Measurements from ENCODE around the gene ITGB7. TPM values are rescaled to one million over a fixed set of nuclear protein-coding genes. Genes with fewer than 3 reads are reported as not detected.
"Not testable (repeated sequence)": the region's sequence is repeated elsewhere in the genome, so short reads cannot be mapped to it uniquely, and the experiment has no call there.

Gene ITGB7
- total and polyA plus RNA-seq, 4 experiments from 2014 or later = 271 to 397 (median 378) TPM

DNA sequence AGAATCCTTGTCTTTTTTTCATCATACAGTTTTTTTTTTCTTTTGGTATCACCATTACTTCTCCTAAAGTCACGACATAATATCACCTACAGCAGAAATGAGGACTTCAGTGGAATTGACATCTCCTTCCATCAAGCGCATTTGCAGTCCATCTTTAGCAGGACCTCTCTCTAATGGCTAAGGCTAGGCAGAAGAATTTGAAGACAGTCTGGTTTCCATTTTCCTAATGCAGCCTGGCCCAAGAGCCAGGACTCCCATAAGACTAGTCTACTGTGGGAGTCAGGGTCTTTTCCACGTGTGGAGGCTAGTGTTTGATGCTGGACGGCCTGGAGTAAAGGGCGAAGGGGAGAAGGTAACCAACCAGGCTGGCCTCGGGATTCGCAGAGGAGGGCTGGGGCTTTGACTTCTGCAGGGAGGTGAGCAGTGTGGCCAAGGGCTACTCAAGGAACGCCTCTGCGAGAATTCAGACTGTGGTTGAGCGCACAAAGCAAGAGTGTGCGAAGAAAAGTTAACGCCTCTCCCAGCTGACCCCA lies 27.3 kb downstream of the ITGB7 start:
- intact Hi-C loops (cut with micrococcal nuclease) = loop anchor here (1.0 to 2.0 kb wide), 14 partner anchors 11 to 321 kb away; partner anchors contain the start of genes AAAS, EIF4B, ESPL1 and MYG1
- Mint-ChIP-seq H3K4me1 (peaks cover 33 to 56% (median 45%) of the 10 kb centered on the region in 4 donors), H3K27me3 (no peaks in the 10 kb centered on the region), H3K36me3 (peaks cover 9 to 35% of the 10 kb centered on the region in 2 donors), H3K4me3 (peak overlapping the region; percentile 89 to 96 (median 90)), H3K9me3 (peaks cover 0 to 2% (median 0%) of the 10 kb centered on the region in 8 donors), H3K27ac (peak overlapping the region; percentile 88 to 98 (median 97))
- peaks cover 22% of the 10 kb centered on the region for H3K36me3 ChIP-seq (ENCODE audit: insufficient read depth, low read length)
- peak overlapping the region; percentile 56 to 74 for H3K4me3 ChIP-seq (ENCODE audit: low read length in 2 of 2)
- H3K27me3 ChIP-seq (ENCODE audit: insufficient read depth, low read length) = no peaks in the 10 kb centered on the region
- peaks cover 47% of the 10 kb centered on the region for H3K4me1 ChIP-seq (ENCODE audit: insufficient read depth, low read length)
- no peak for DNase-seq
- no peaks in the 10 kb centered on the region for H3K9me3 ChIP-seq (ENCODE audit: control insufficient read depth in 1 of 2, low read length in 2 of 2)
- peak overlapping the region; percentile 89 for H3K27ac ChIP-seq (ENCODE audit: low read depth, low read length)
- ChIA-PET CTCF (ENCODE audit: partially characterized antibody) (interaction anchor here (0.9 to 4.3 kb wide), 7 partner anchors 15 to 165 kb away, joined by 3 to 51 read pairs (median 9); no protein-coding TSS in a partner anchor), POLR2A (ENCODE audit: partially characterized antibody) (interaction anchor here (0.7 to 17.3 kb wide), 23 partner anchors 16 to 321 kb away, joined by 3 to 463 read pairs (median 9); partner anchors contain the start of genes AAAS, EIF4B, ESPL1 and ITGB7)

DNA sequence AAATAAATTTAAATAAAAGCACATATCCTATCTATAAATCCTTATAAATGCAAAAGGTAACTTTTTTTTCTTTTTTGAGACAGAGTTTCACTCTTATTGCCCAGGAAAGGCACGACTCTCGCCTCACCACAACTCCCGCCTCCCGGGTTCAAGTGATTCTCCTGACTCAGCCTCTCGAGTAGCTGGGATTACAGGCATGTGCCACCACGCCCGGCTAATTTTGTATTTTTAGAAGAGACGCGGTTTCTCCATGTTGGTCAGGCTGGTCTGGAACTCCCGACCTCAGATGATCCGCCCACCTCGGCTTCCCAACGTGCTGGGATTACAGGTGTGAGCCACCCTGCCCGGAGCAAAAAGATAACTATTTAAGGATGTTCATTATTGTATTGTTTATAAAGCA lies 28.2 kb downstream of the ITGB7 start:
- H3K27me3 Mint-ChIP-seq; H3K9me3 ChIP-seq (ENCODE audit: control insufficient read depth in 1 of 2, low read length in 2 of 2); intact Hi-C loops (cut with micrococcal nuclease); DNase-seq; H3K4me3 ChIP-seq (ENCODE audit: low read length in 2 of 2); H3K9me3 Mint-ChIP-seq; H3K27me3 ChIP-seq (ENCODE audit: insufficient read depth, low read length): not testable (repeated sequence)
- POLR2A ChIA-PET (ENCODE audit: partially characterized antibody) = interaction anchor here (1.2 to 17.3 kb wide), 5 partner anchors 24 to 322 kb away, joined by 3 to 463 read pairs (median 25); partner anchors contain the start of genes ITGB7, PFDN5 and TARBP2
- H3K36me3 Mint-ChIP-seq = peaks cover 6 to 27% of the 10 kb centered on the region in 2 donors
- Histone ChIP-seq H3K4me1 (ENCODE audit: insufficient read depth, low read length) (peaks cover 40% of the 10 kb centered on the region), H3K36me3 (ENCODE audit: insufficient read depth, low read length) (peaks cover 17% of the 10 kb centered on the region), H3K27ac (ENCODE audit: low read depth, low read length) (peak overlapping the region; percentile 89)
- peaks cover 26 to 46% (median 38%) of the 10 kb centered on the region in 4 donors for H3K4me1 Mint-ChIP-seq
- H3K27ac Mint-ChIP-seq = peak overlapping the region in 6 of 7 donors; percentile 72 to 98 (median 97)
- CTCF ChIA-PET (ENCODE audit: partially characterized antibody) = interaction anchor here (0.6 to 4.3 kb wide), 2 partner anchors 20 to 37 kb away, joined by 3 to 51 read pairs; no protein-coding TSS in a partner anchor
- peak overlapping the region in 3 of 8 donors; percentile 34 to 96 (median 89) for H3K4me3 Mint-ChIP-seq

DNA sequence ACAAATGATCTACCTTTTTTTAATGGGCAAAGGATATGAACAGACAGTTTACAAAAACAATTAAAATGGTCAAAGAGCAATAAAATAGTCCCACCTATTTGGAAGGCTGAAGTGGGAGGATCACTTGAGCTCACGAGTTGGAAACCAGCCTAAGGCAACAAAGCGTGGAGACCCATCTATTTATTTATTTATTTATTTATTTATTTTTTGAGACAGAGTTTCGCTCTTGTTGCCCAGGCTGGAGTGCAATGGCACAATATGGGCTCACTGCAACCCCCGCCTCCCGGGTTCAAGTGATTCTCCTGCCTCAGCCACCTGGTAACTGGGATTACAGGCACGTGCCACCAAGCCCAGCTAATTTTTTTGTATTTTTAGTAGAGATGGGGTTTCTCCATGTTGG lies 29.6 kb downstream of the ITGB7 start:
- H3K27me3 ChIP-seq (ENCODE audit: insufficient read depth, low read length); H3K4me3 Mint-ChIP-seq; H3K9me3 ChIP-seq (ENCODE audit: control insufficient read depth in 1 of 2, low read length in 2 of 2); H3K9me3 Mint-ChIP-seq; H3K27ac ChIP-seq (ENCODE audit: low read depth, low read length); intact Hi-C loops (cut with micrococcal nuclease); H3K36me3 ChIP-seq (ENCODE audit: insufficient read depth, low read length); H3K27me3 Mint-ChIP-seq; H3K4me3 ChIP-seq (ENCODE audit: low read length in 2 of 2); DNase-seq: not testable (repeated sequence)
- POLR2A ChIA-PET (ENCODE audit: partially characterized antibody) = interaction anchor here (17.3 kb wide), 1 partner anchor 25 kb away, joined by 463 read pairs; the partner anchor contains the start of gene ITGB7
- peak overlapping the region in 3 of 7 donors; percentile 17 to 54 (median 43) for H3K27ac Mint-ChIP-seq
- peaks cover 26% of the 10 kb centered on the region for H3K4me1 ChIP-seq (ENCODE audit: insufficient read depth, low read length)
- CTCF ChIA-PET (ENCODE audit: partially characterized antibody) = interaction anchor here (0.8 to 1.6 kb wide), 2 partner anchors 78 to 144 kb away, joined by 3 to 4 read pairs; partner anchors contain the start of gene AAAS
- H3K4me1 Mint-ChIP-seq = peaks cover 19 to 32% (median 27%) of the 10 kb centered on the region in 4 donors
- peaks cover 3 to 16% of the 10 kb centered on the region in 2 donors for H3K36me3 Mint-ChIP-seq

DNA sequence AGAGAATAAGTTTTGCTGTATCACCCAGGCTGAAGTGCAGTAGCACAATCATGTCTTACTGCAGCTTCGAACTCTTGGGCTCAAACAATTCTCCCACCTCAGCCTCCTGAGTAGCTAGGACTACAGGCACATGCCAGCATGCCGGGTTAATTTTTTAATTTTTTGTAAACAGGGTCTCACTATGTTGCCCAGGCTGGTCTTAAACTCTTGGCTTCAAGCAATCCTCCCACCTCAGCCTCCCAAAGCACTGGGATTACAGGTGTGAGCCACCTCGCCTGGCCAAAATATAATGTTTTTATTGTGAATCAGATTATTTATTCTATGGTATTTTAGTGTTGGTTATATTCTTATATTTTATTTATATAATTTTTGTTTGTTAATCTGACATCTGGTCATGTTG lies 30.3 kb downstream of the ITGB7 start:
- Histone ChIP-seq H3K4me1 (ENCODE audit: insufficient read depth, low read length) (peaks cover 19% of the 10 kb centered on the region), H3K9me3 (ENCODE audit: control insufficient read depth in 1 of 2, low read length in 2 of 2) (no peaks in the 10 kb centered on the region), H3K36me3 (ENCODE audit: insufficient read depth, low read length) (no peaks in the 10 kb centered on the region), H3K4me3 (ENCODE audit: low read length in 2 of 2) (no peak overlapping the region), H3K27ac (ENCODE audit: low read depth, low read length) (no peak overlapping the region), H3K27me3 (ENCODE audit: insufficient read depth, low read length) (no peaks in the 10 kb centered on the region)
- ChIA-PET POLR2A (ENCODE audit: partially characterized antibody) (interaction anchor here (0.5 to 17.3 kb wide), 3 partner anchors 20 to 91 kb away, joined by 3 to 463 read pairs (median 5); partner anchors contain the start of genes ESPL1 and ITGB7), CTCF (ENCODE audit: partially characterized antibody) (interaction anchor here (0.7 to 2.5 kb wide), 4 partner anchors 14 to 144 kb away, joined by 3 to 7 read pairs (median 4); partner anchors contain the start of gene AAAS)
- Mint-ChIP-seq H3K9me3 (peaks cover 0 to 2% (median 0%) of the 10 kb centered on the region in 8 donors), H3K4me3 (no peak overlapping the region), H3K27me3 (no peaks in the 10 kb centered on the region), H3K27ac (no peak overlapping the region), H3K36me3 (peaks cover 6 to 12% of the 10 kb centered on the region in 2 donors), H3K4me1 (peaks cover 13 to 25% (median 20%) of the 10 kb centered on the region in 4 donors)
- no peak for DNase-seq
- intact Hi-C loops (cut with micrococcal nuclease) = no loop called here

DNA sequence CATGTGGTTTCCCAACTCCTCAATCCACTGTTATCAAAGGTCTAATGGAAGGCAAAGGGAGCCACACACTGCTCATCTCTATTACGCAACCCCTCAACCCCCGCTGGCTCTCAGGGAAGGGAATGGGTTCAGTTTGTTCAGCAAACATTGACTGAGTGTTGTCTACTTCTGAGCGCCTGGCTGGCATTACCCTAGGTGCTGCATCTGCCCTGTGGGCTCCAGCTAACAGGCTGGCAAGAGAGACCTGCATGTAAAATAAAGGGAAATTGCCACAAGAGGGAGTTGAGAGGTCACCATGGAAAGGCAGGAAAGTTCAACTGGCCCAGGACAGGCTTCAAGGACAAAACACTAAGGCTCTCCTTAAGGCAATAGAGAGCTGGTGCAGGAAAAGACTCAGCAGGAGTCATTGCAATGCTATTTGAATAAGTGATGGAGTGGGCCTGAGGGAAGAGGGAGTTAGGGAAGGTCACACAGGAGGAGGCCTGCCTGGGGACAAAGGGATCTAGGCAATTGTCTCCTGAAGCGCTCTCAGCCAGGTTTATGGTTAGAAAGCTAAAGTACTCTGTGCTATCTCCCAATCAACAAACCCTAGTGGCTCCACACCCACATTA lies 32.1 kb downstream of the ITGB7 start:
- Mint-ChIP-seq H3K4me3 (no peak overlapping the region), H3K27ac (peak overlapping the region in 1 of 7 donors; percentile 61), H3K9me3 (no peaks in the 10 kb centered on the region), H3K36me3 (peaks cover 11 to 16% of the 10 kb centered on the region in 2 donors), H3K27me3 (no peaks in the 10 kb centered on the region), H3K4me1 (peaks cover 8 to 11% (median 11%) of the 10 kb centered on the region in 4 donors)
- CTCF ChIA-PET (ENCODE audit: partially characterized antibody) = interaction anchor here (1.0 to 2.5 kb wide), 11 partner anchors 10 to 120 kb away, joined by 3 to 7 read pairs (median 3); partner anchors contain the start of gene PFDN5
- Histone ChIP-seq H3K9me3 (ENCODE audit: control insufficient read depth in 1 of 2, low read length in 2 of 2) (no peaks in the 10 kb centered on the region), H3K27ac (ENCODE audit: low read depth, low read length) (no peak overlapping the region), H3K4me3 (ENCODE audit: low read length in 2 of 2) (no peak overlapping the region), H3K4me1 (ENCODE audit: insufficient read depth, low read length) (peaks cover 12% of the 10 kb centered on the region), H3K36me3 (ENCODE audit: insufficient read depth, low read length) (no peaks in the 10 kb centered on the region), H3K27me3 (ENCODE audit: insufficient read depth, low read length) (no peaks in the 10 kb centered on the region)
- DNase-seq = no peak
- POLR2A ChIA-PET (ENCODE audit: partially characterized antibody) = interaction anchor here (0.9 kb wide), 1 partner anchor 24 kb away, joined by 4 read pairs; no protein-coding TSS in a partner anchor
- intact Hi-C loops (cut with micrococcal nuclease) = loop anchor here (1.0 kb wide), 1 partner anchor 112 kb away; no protein-coding TSS in a partner anchor

DNA sequence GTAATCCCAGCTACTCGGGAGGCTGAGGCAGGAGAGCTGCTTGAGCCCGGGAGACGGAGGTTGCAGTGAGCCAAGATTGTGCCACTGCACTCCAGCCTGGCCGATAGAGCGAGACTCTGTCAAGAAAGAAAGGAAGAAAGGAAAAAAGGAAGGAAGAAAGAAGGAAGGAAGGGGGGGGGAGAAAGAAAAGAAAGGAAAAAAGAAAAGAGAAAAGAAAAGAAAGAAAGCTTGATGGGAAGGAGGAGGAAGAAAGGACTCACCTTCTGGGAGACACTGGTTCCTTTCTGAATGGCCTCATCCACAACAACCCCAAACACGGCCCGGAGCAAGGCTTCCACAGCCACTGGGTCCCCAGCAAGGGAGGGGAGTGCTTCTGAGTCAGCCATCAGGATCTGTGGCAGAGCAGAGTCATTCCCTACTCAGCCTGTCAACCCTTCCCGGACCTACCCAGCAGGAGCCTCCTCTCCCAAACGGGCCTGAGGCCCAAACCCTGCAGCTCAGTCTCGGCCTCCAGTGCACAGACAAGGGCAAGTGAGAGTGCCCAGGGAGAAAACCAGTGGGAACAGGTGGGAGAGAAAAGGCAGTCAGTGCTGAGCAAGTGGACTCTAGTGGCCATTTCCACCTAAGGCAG lies 33.9 kb downstream of the ITGB7 start:
- DNase-seq = no peak
- Mint-ChIP-seq H3K9me3 (no peaks in the 10 kb centered on the region), H3K4me3 (no peak overlapping the region), H3K27me3 (no peaks in the 10 kb centered on the region), H3K36me3 (peaks cover 16 to 20% of the 10 kb centered on the region in 2 donors), H3K27ac (no peak overlapping the region), H3K4me1 (peaks cover 0 to 3% (median under 1%) of the 10 kb centered on the region in 4 donors)
- Histone ChIP-seq H3K27me3 (ENCODE audit: insufficient read depth, low read length) (no peaks in the 10 kb centered on the region), H3K4me1 (ENCODE audit: insufficient read depth, low read length) (no peaks in the 10 kb centered on the region), H3K9me3 (ENCODE audit: control insufficient read depth in 1 of 2, low read length in 2 of 2) (no peaks in the 10 kb centered on the region), H3K36me3 (ENCODE audit: insufficient read depth, low read length) (no peaks in the 10 kb centered on the region), H3K27ac (ENCODE audit: low read depth, low read length) (no peak overlapping the region), H3K4me3 (ENCODE audit: low read length in 2 of 2) (no peak overlapping the region)
- ChIA-PET POLR2A (ENCODE audit: partially characterized antibody) (interaction anchor here (1.5 kb wide), 1 partner anchor 10 kb away, joined by 5 read pairs; no protein-coding TSS in a partner anchor), CTCF (ENCODE audit: partially characterized antibody) (interaction anchor here (1.1 to 3.5 kb wide), 2 partner anchors 14 to 172 kb away, joined by 3 to 18 read pairs; no protein-coding TSS in a partner anchor)
- intact Hi-C loops (cut with micrococcal nuclease) = no loop called here
